NCI-H446 treated with DMSO at 0.1 percent for 48 hours (cell line): Measurements from ENCODE around the gene EIF4B.
A peak's percentile ranks its signal among the peaks of the same experiment; 100 is the strongest.

Experiments
- DNase-seq: peaks from one replicate; lab custom pipeline; 2025; lab: John Stamatoyannopoulos, UW

The EIF4B gene

DNA sequence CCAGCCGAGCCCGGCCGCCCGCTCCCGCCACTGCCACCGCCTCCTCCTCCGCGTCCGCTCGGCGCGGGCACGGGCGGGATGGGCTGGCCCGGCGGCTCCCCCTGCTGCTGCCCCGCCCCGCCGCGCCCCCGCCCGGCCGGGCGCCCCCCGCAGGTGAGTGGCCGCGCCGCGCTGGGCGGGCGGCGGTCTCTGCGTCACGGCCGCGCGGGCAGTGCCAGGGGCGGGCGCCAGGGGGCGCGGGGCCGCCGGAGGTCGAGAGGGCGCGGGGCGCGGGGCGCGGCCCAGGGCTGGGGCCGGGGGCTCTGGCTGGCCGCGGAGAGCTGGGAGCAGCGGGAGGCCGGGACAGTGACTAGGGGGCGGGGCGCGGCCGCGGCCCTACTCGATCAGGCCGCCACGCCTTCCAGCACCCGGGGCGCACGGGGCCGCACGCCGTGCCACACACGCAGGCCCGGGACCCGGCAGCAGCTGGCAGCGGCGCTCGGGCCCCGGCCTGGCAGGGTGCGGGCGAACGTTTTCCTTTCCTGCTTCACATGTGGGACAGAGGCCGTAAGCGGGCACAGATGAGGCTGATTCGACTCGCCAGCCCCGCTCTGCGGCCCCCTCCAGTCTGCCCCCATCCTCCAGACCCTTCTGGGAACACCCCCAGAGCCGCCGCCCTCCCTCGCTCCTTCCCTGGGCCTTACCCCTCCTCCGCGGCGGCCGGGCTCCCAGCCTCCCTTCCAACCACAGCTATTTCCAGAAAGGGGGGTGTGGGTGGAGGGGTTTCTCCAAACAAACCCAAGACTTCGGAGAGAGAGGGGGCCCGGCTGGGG is 41.2 kb downstream of the EIF4B start:
- no peak for DNase-seq

DNA sequence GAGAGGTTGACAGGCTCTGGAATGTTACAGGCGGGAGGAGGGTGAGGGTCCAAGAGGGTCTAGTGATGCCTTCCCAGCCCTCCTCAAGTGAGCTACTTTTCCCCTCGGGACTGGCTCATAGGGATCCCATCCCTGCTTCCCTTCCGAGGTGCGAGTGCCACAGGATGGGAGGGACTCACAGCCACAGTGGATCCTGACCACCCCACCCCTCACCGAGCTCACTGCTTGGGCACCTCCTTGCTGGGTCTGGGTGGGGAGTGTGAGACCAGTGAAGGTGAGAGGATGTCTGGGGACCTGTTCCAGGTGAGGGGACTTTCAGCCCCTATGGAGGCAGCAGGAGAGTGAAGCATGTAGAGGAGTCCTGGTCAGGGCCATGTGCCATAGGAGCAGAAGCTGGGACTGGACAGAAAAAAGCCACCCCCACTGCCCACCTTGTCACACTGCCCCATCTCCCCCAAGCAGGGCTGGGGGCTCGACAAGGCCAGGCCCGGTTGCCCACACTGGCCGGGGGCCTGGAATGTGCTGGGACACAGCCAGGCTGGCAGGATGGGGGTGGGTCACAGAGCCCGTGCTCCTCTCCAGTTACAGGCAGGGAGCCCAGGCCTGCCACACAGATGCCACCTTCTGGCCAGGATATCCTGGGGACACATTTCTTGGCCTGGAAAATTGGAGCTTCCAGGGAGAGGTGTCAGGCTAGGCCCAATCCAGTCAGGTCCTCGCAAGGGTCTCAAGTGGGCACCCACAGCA is 42.0 kb downstream of the EIF4B start:
- DNase-seq: peak; percentile 14

DNA sequence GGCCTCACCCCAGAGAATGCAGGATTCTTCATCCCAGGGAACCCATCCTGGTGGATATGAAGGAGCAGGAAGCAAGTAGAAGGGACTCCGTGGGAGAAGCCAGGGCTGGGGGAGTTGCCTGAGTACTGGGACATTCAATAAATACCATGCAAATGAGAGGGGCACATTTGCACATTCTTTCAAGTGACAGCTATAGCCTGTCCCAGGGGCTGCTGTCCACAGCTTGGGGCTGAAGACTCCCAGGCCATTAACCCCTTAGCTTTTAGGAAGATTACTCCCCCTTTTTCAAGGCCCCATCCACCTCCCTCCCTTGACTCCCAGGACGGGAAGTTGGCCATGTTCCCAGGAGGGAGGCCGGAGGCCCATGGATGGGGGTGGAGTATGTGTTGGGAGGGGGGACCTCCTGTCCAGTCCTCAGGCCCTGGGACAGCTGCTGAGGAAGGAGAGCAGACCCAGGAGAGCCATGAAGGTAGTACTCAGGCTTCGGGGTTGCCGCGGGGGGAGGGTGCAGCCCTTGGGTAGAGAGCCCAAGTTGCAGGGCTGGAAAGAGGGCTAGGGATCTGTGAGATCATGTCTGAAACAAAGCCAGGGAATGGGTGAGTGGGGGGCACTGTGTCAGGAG is 42.6 kb downstream of the EIF4B start:
- no peak for DNase-seq

DNA sequence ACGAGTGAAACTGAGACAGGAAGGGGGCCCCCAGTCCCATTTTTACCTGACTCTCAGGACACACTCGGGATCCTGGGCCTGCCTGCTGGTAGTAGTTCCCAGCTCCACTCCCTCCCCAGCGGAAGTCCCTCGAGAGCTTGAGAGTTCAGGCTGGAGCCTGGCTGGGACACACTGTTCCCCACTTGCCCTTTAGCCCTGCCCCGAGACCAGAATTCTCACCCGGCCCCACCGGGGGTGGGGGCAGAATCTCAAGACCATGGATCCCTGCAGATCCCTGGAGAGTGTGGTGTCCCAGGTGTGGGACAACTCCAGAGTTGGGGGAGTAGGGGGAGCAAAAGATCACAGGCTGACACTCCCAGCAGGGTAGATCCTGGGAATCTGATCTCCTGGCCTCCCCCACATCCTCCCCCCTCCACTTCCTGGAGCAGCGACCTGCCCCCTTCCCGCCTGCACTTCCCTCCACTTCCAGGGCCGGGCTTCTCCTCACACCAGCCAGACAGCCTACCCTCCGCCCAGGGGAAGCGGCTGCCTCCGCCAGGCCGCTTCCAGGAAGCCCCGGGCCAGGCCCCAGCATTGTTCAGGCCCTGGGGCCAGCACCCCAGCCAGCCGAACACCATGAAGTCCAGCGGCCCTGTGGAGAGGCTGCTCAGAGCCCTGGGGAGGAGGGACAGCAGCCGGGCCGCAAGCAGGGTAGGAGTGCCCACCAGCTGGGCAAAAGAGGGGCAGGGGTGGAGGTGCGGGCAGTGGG is 43.5 kb downstream of the EIF4B start, which contains the start of gene TNS2:
Gene TNS2, plus strand, starts transcription at position 495 of the 748 bp plus-strand sequence. Its CDS starts 121 bp downstream, at position 616.
- DNase-seq: no peak

DNA sequence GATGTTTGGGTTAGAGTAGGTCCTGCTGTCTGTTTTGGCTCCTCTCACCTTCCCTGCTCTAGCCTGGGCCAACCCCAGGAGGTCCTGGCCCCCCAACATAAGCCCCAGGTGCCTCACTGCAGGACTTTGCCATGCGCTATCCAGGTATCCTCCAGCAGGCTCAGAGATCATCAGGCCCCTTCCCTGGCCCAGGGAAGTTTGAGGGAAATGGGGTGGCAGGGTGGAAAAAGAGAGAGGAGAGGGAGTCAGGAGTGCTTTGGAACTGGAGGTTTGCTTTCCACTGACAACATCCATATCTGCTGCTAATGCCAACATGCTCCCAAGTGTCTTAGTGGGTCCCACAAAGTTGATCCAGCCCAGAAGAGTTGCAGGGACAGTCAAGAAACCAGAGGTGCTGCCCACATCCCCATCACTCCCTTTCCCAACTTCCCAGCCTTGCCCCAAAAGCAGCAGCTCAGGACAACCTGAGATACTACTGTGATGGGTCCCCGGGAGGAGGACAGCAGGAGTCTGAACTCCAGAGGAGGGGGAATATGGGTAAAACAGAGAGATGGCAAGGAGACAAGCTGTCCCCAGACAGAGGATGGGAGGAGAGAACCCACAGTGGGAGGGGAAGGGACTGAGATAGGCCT is 44.3 kb downstream of the EIF4B start:
- no peak for DNase-seq

DNA sequence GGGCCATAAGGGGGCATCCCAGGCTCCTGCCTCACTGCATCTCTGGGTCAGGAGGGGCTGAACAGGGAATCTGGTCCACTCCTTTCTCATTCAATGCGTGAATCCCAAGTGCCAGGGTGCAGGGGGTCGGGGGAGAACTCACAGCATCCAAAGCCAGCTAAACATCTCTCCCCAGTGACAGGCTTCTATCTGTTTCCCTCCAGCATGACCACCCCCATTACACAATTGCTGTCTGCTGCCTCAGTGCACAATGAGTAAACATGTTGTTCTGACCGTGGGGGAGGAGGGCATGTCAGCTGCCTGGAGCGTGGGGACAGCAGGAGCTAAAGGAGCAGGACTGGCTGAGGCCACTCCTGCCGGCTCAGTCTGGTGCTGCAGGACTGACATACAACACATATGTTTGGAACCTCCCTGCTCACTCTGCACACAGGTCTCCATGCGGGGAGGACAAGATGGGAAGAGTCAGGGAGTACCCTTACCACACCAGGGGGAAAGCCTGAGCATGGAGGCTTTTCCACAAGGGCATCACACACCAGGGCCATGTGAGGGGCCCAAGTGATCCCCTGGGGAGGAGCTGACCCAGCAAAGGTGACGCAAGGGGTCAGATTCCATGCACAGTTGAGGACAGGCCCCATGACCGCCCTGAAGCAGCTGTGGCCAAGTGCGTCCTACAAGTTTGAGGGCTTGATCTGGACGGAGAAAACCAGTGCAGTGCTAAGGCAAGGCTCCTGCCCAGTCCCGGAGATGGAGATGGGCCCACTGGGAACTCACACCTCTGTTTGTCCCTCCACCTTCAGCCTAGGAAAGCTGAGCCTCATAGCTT is 45.0 kb downstream of the EIF4B start:
- DNase-seq: no peak

DNA sequence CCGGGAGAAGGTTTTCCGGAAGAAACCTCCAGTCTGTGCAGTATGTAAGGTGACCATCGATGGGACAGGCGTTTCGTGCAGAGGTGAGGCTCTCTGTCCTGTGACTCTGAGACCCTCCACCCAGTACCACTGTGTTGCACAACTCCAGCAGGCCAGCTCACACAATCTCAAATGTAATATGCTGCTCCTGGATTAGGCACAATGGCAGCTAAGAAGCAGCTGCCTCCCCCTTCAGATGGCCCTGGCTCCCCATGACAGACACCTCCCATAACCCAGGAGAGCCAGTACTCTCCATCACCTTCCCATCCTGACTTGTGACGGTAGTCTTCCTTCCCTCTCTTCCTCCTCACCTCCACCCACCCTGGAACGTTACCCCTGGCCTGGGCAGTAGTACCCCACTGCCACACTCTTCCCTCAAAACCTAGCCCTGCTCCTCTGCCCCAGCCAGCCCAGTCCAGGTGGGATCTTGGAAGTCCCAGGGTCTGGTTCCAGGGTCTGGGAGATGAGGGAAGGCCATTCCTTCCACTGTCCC is 45.7 kb downstream of the EIF4B start:
- no peak for DNase-seq

DNA sequence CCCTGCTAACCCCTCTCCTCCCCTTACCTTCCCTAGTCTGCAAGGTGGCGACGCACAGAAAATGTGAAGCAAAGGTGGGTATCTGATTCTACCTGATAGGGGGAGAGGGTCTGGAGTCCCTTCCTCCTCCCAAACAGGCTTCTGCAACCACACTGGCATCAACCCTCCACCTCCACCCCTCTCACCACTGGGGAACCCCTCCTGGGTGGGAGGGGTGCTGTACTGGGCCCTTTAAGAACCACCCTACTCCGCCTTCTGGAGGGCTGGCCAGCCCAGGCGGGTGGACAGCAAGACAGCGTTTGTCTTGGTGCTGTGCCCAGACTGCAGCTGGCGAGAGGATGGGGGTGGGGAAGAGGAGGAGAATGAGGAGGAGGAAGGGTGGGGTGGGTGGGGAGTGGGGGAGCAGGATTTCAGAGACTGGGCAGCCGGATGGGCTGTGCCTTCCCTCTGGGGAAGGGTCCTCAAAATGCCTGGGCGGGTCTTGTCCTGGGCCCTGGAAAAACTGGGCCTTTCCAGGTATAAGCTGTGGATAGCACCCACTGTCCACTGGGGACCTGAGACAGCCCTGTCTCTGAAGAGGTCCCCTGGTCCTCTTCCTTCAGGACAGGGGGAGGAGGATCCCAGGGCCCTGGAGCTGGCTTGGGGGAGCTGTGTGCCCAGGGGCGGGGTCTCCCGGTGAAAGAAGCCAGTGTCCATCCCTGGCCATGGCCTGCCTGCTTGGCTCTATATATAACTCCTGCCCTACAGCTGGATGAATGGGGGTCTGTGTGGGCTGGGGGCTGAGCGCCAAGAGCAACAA is 46.4 kb downstream of the EIF4B start:
- DNase-seq: no peak

DNA sequence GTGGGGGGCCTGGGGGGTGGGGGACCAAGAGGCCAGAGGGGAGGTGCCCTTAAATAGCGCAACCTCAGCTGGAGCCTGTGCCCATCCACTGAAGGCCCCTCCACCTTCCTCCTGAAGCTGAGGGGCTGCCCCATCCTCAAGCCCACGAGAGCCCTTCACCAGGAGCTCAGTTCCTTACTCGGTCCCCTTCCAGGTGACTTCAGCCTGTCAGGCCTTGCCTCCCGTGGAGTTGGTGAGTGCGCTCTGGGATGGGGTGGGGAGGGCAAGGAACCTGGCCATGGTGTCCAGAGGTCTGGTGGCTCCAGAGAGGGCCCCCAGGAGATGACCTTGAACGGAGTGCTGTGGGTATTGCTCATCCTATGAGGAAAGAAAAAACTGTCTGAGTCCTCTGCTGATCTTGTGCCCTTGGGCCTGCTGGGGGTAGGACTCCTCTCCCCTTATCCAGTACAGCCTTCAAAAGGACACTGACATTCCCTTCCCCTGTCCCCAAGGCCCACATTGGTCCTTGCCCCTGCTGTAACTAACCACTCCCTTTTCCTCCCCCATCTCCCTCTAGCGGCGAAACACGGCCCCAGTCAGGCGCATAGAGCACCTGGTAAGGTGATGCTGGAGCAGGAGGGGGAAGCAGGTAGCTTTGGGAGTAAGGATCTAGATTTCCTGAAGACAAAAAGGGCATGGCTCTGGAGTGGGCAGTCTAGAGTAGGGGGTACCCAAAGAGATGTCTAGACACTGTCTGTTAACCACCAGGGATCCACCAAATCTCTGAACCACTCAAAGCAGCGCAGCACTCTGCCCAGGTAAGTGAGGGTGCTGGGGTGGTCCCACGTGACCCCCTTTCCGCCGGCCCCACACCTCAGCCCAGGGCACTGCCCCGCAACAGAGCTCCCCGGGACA is 47.2 kb downstream of the EIF4B start:
- DNase-seq: no peak

DNA sequence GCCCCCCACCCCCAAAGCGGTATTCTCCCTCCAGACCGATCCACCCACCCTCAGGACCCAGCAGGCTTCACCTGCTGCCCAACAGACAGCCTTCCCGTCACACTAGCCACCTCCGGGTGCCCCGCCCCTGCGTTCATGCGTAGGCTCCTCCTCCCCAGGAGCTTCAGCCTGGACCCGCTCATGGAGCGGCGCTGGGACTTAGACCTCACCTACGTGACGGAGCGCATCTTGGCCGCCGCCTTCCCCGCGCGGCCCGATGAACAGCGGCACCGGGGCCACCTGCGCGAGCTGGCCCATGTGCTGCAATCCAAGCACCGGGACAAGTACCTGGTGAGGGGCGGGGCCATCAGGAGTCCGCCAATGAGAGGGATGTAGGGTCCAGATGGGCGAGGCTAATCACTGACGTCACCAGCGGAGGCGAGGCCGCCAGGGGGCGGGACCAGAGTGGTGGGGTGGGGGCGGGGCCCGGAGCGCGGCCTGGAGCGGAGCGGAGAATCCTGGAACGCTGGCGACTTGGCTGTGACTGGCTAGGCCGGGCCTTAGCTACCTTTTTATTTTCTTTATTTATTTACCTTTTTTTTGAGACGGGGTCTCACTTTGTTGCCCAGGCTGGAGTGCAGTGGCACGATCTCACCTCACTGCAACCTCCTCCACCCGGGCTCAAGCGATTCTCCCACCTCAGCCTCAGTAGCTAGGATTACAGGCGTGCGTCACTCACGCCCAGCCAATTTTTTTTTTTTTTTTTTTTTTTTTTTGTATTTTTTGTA is 48.0 kb downstream of the EIF4B start:
- DNase-seq: peak; percentile 77

DNA sequence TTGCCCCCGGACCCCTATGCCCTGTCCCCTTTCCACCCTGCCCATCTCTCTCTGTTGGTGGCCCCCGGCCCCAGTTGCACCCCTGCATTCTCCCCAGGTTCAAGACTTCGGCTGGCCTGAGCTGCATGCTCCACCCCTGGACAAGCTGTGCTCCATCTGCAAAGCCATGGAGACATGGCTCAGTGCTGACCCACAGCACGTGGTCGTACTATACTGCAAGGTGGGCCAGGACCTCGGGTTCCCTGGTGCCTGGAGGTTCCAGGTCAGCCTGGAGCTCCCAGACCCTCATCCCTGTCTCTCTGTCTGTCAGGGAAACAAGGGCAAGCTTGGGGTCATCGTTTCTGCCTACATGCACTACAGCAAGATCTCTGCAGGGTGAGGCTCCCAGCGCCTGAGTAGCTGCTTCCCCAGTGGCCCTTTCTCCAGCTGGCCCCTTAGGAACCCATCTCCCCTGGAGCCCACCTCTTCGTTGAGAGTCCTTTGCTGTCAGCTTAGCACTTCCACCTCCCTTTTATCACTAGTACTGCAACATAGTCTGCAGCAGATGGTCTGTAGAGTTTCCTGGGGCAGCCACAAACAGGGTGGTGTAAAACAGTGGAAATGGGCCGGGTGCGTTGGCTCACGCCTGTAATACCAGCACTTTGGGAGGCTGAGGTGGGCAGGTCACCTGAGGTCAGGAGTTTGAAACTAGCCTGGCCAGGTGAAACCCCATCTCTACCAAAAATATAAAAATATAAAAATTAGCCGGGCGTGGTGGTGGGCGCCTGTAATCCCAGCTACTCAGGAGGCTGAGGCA is 49.4 kb downstream of the EIF4B start:
- DNase-seq: no peak

DNA sequence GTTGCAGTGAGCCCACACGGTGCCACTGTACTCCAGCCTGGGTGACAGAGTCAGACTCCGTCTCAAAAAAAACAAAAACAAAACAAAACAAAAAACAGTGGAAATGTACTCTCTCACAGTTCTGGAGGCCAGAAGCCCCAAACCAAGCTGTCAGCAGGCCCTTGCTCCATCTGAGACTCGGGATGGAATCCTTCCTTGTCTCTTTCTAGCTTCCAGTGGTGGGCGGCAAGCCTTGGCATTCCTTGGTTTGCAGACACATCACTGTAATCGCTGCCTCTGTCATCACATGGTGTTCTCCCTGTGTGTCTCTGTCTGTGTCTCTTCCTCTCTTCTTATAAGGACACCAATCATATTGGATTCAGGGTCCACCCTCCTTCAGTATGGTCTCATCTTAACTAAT is 50.0 kb downstream of the EIF4B start:
- DNase-seq: no peak

DNA sequence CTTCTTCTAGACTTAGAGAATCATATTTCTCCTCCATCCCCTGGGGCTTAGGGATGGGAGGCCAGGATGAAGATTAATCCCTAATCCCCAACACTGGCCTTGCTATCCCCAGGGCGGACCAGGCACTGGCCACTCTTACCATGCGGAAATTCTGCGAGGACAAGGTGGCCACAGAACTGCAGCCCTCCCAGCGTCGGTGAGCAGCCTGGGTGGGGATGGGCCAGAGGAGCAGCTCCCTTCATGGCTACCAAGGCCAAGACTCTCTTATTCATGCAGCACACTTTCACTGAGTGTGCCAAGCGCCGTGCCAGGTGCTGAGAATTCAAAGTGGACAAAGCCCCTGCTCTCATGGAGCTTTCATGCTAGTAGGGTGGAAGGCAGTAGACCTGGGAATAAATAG is 50.6 kb downstream of the EIF4B start:
- DNase-seq: no peak

DNA sequence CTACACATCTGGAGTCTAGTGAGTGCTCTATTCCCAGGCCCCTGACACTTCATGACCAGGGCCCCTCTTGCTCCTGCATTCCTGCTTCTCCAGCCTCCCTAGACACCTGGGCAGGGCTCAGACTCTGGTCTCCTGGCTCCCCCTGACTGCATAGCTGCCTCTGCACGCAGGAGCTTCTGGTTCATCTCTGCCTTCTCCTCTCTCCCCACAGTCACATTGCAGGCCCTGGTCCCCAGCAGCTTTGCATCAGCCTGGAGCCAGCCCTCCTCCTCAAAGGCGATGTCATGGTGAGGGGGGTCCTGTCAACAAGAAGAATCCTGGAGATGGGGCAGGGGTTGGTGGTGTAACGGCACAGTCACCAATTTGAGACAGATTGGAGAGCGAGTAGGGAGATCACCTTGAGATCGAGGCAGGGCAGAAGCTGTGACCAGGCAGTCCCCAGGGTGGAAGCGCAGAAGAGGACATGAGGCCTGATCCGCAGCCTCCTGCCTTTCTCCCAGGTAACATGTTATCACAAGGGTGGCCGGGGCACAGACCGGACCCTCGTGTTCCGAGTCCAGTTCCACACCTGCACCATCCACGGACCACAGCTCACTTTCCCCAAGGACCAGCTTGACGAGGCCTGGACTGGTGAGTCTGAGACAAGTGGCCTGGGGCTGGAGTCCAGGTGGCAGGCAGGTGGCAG is 51.7 kb downstream of the EIF4B start:
- DNase-seq: no peak

DNA sequence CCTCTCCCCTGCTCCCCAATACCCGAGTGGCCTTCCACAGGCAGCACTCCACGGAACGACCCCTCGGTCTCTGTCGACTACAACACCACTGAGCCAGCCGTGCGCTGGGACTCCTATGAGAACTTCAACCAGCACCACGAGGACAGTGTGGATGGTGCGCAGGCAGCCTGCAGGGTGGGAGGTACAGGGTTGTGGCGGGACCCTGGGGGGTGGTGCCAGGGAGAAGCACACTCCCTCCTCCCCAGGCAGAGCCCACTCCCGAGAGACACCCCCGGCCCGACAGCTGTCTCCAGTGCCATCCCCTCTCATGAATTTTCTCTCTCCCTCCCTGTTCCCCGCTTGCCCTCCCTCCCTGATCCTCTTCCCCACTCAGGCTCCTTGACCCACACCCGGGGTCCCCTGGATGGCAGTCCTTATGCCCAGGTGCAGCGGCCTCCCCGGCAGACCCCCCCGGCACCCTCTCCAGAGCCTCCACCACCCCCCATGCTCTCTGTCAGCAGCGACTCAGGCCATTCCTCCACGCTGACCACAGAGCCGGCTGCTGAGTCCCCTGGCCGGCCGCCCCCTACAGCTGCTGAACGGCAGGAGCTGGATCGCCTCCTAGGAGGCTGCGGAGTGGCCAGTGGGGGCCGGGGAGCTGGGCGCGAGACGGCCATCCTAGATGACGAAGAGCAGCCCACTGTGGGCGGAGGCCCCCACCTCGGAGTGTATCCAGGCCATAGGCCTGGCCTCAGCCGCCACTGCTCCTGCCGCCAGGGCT is 52.6 kb downstream of the EIF4B start:
- DNase-seq: no peak
